PC-9 (cell line): ENCODE results near the gene CGN. TPM values are rescaled to one million over a fixed set of nuclear protein-coding genes. Genes with fewer than 3 reads are reported as not detected.

ENCODE experiments used
- BruUV-seq: library from RNA; stranded (reverse); fragments of 400-500 nt; replicated peaks from 2 replicates; lab custom pipeline; 2021; lab: Mats Ljungman, UMichigan
- CTCF ChIA-PET: fragments of 300-600 bp; sonication (Branson Sonifier 250); formaldehyde crosslinking; loops from one replicate; lab custom pipeline; 2022; ENCODE audit warnings: antibody characterized with exemption; lab: Charles Lee
- POLR2A ChIA-PET: fragments of 300-600 bp; sonication (Branson Sonifier 250); formaldehyde crosslinking; loops from one replicate; lab custom pipeline; 2022; ENCODE audit warnings: antibody characterized with exemption; ENCODE audit not compliant: unreplicated experiment; lab: Charles Lee
- DNase-seq, 2 experiments: peaks; one replicate each; pipeline versions ENCODE4 v3.0.0 to v3.0.0-alpha.2; 2015 to 2022; ENCODE audit warnings: mixed read lengths in 1 of 2
- H2AFZ ChIP-seq: fragments of 200-600 bp; sonication (generic); 2 replicates; pipeline ENCODE4 v1.8.1; 2017; ENCODE audit warnings: antibody characterized with exemption
- H3F3A ChIP-seq: fragments of 200-600 bp; sonication (generic); 2 replicates; pipeline ENCODE4 v1.8.1; 2017; ENCODE audit warnings: antibody characterized with exemption, mild to moderate bottlenecking, low read depth; ENCODE audit not compliant: insufficient read depth
- H3K27ac ChIP-seq: fragments of 200-600 bp; sonication (generic); 2 replicates; pipeline ENCODE4 v1.6.1; 2016; ENCODE audit warnings: mixed run types
- H3K27me3 ChIP-seq: fragments of 200-600 bp; sonication (generic); 2 replicates; pipeline ENCODE4 v1.6.1; 2016; ENCODE audit warnings: low read depth, mixed run types; ENCODE audit not compliant: insufficient read depth
- H3K36me3 ChIP-seq: fragments of 200-600 bp; sonication (generic); 2 replicates; pipeline ENCODE4 v1.6.1; 2016; ENCODE audit warnings: low read depth, mixed run types
- H3K4me1 ChIP-seq: fragments of 200-600 bp; sonication (generic); replicated peaks from 2 replicates; pipeline ENCODE4 v1.6.1; 2016; ENCODE audit warnings: mixed run types; ENCODE audit not compliant: insufficient read depth
- H3K4me2 ChIP-seq: fragments of 200-600 bp; sonication (generic); 2 replicates; pipeline ENCODE4 v1.6.1; 2017; ENCODE audit warnings: mixed run types
- H3K4me3 ChIP-seq: fragments of 200-600 bp; sonication (generic); 2 replicates; pipeline ENCODE4 v1.6.1; 2016; ENCODE audit warnings: mixed run types
- H3K79me2 ChIP-seq: fragments of 200-600 bp; sonication (generic); 2 replicates; pipeline ENCODE4 v1.6.1; 2017; ENCODE audit warnings: low read depth, mixed run types
- H3K9me2 ChIP-seq: fragments of 200-600 bp; sonication (generic); 2 replicates; pipeline ENCODE4 v1.8.1; 2017; ENCODE audit warnings: mild to moderate bottlenecking; ENCODE audit not compliant: insufficient read depth
- H3K9me3 ChIP-seq: fragments of 200-600 bp; sonication (generic); 2 replicates; pipeline ENCODE4 v1.8.1; 2016; ENCODE audit warnings: low read depth; ENCODE audit not compliant: insufficient read depth
- H4K20me1 ChIP-seq: fragments of 200-600 bp; sonication (generic); 2 replicates; pipeline ENCODE4 v1.8.1; 2017; ENCODE audit not compliant: insufficient read depth
- CTCF ChIP-seq: fragments of 200-600 bp; sonication (generic); conservative IDR thresholded peaks from 2 replicates; pipeline ENCODE4 v1.6.1; 2017; ENCODE audit warnings: mixed run types, antibody characterized with exemption, mild to moderate bottlenecking, moderate library complexity
- EZH2 ChIP-seq: fragments of 200-600 bp; sonication (generic); IDR thresholded peaks from 2 replicates; pipeline ENCODE4 v1.8.0; 2017; ENCODE audit warnings: antibody characterized with exemption, low read depth
- intact Hi-C: fragments of 100-400 bp; cut with micrococcal nuclease; formaldehyde crosslinking; loops from one replicate; pipeline ENCODE4 v1.10.0; 2022; ENCODE audit not compliant: unreplicated experiment
- total RNA-seq: library from RNA; stranded (reverse); gene quantifications from 2 replicates; pipeline ENCODE4 v1.2.3, GENCODE V29; 2021

The CGN gene
- total RNA-seq, 1 experiment from 2014 or later: 30.3 TPM

GRCh38 chr1:151563376-151563775 is 52.2 kb downstream of the CGN start:
- Histone ChIP-seq H3K36me3 (peaks cover 49% of the 10 kb centered on the region), H3F3A (peaks cover 51% of the 10 kb centered on the region), H3K4me1 (peaks cover 30% of the 10 kb centered on the region), H3K9me3 (no peaks in the 10 kb centered on the region), H4K20me1 (peaks cover 8% of the 10 kb centered on the region), H2AFZ (no peak overlapping the region), H3K27ac (no peak overlapping the region), H3K4me2 (no peak overlapping the region), H3K79me2 (peaks cover 33% of the 10 kb centered on the region), H3K4me3 (no peak overlapping the region), H3K27me3 (no peaks in the 10 kb centered on the region), H3K9me2 (no peaks in the 10 kb centered on the region)
- ChIA-PET CTCF (no interaction called here), POLR2A (interaction anchor here (0.5 kb wide), 1 partner anchor 226 kb away, joined by 3 read pairs; no protein-coding TSS in a partner anchor)
- intact Hi-C loops: no loop called here
- no TSS peak for BruUV-seq
- TF ChIP-seq CTCF (no peak), EZH2 (no peak)
- DNase-seq: peak in 1 of 2 experiments; percentile 86

- H2AFZ ChIP-seq: no peak overlapping the region
- H4K20me1 ChIP-seq: peaks cover 8% of the 10 kb centered on the region
- peaks cover 48% of the 10 kb centered on the region for H3K36me3 ChIP-seq
- H3K27ac ChIP-seq: no peak overlapping the region
- H3K4me3 ChIP-seq: no peak overlapping the region
- H3K4me2 ChIP-seq: no peak overlapping the region
- TF ChIP-seq CTCF (no peak), EZH2 (no peak)
- peaks cover 69% of the 10 kb centered on the region for H3F3A ChIP-seq
- no peak for DNase-seq
- intact Hi-C loops: no loop called here
- peaks cover 52% of the 10 kb centered on the region for H3K4me1 ChIP-seq
- POLR2A ChIA-PET: no interaction called here
- no peaks in the 10 kb centered on the region for H3K9me2 ChIP-seq
- CTCF ChIA-PET: no interaction called here
- peaks cover 17% of the 10 kb centered on the region; the same call in 1 of the 2 replicates for H3K79me2 ChIP-seq
- H3K9me3 ChIP-seq: no peaks in the 10 kb centered on the region
- H3K27me3 ChIP-seq: no peaks in the 10 kb centered on the region
- no TSS peak for BruUV-seq
Observed at GRCh38 chr1:151565502-151566189, 54.5 kb downstream of the CGN start.

GRCh38 chr1:151568626-151569088 is 57.5 kb downstream of the CGN start:
- DNase-seq: peak in 1 of 2 experiments; percentile 83
- Histone ChIP-seq H3K4me1 (peaks cover 53% of the 10 kb centered on the region), H3K4me2 (peak overlapping the region; percentile 40), H3K27ac (peak overlapping the region; percentile 77), H3F3A (peaks cover 74% of the 10 kb centered on the region), H3K9me3 (no peaks in the 10 kb centered on the region), H4K20me1 (peaks cover 3% of the 10 kb centered on the region; the same call in 1 of the 2 replicates), H3K9me2 (no peaks in the 10 kb centered on the region), H2AFZ (no peak overlapping the region), H3K79me2 (peaks cover 21% of the 10 kb centered on the region), H3K4me3 (no peak overlapping the region), H3K36me3 (peaks cover 51% of the 10 kb centered on the region), H3K27me3 (no peaks in the 10 kb centered on the region)
- ChIA-PET POLR2A (no interaction called here), CTCF (interaction anchor here (0.5 to 1.0 kb wide), 2 partner anchors 21 to 123 kb away, joined by 3 to 4 read pairs; no protein-coding TSS in a partner anchor)
- TF ChIP-seq CTCF: no peak
- no peak for TF ChIP-seq EZH2
- intact Hi-C loops: no loop called here
- BruUV-seq: no TSS peak
